SHP77 (cell line): Measurements from ENCODE around the gene REEP6.
"Not testable (repeated sequence)": the region's sequence is repeated elsewhere in the genome, so short reads cannot be mapped to it uniquely, and the experiment has no call there.

ENCODE experiments used
- DNase-seq, 2 experiments: peaks; one replicate each; lab custom pipeline; 2025; lab: John Stamatoyannopoulos, UW

Gene REEP6

DNA sequence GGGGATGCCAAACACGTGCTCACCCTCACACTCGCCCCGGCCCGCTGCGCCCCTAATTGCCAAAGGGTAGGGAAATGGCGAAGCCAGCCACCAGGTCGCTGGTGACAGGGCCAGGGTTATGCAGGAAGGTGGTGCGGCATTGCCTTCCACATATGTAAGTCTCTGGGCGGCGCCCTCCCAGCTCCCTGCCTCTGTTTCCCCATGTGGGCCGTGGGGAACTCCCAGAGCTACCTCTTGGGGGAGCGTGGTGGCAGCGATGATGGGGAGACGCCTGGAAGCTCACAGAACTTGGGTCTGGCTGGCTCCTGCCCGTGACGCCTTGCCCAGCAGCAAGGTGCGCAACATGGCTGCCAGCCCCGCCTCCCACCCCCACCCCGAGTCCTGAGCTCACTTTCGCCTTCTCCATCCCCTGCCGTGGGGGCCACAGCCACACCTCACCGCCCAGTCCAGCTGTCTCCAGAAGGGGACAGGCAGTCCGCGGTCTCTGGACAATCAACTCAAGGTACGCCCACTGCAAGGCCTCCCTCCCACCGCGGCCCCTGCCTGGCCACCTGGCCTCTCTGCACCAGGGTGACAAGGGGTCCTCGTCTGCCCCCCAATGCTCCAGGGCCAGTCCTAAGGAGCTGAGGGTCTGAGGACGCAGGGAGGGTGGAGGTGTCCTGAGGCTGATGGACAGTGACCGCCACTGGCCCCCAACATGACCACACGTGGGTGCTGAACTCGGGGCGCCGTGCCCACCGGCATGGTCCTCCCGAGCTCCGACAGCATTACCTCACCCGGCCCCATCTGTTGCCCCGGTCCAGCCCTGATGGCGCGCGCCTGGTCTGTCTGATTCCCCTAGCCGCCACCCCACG lies 18.5 kb upstream of the REEP6 start:
- DNase-seq: no peak

DNA sequence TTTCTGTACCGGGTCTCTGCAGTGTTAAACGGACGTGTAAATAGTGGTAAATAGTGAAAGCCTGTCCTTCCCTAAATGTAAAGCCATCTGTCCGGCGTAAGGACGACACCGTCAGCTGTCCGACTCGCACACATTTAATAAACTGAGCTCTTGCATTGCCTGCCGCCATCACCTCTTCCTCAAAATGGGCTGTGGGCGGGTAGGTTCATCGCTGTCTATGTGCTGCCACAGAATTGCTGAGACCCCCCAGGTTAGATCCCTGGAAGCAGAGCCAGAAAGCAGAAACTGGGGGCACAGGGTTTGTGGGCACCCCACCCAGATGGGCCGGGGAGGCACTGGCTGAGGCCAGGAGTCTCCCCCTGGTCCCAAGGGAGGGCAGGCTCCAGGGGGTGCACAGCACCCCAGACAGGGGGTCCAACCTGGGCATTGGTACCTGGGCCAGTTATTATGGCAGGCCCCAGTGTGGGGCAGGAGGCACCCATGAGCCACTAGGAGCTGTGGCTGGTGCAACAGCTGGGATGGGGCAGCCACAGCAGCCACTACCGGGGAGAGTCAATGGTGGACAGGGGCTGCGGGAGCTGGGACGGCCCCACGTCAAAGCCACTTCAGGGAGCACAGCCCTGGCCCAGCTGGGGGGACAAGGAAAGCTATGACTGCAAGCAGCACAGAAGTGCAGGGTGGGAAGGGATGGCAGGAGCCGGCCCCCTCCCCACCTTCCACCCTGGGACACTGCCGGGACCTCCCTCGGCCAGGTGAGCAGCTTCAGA lies 17.7 kb upstream of the REEP6 start:
- DNase-seq: no peak

DNA sequence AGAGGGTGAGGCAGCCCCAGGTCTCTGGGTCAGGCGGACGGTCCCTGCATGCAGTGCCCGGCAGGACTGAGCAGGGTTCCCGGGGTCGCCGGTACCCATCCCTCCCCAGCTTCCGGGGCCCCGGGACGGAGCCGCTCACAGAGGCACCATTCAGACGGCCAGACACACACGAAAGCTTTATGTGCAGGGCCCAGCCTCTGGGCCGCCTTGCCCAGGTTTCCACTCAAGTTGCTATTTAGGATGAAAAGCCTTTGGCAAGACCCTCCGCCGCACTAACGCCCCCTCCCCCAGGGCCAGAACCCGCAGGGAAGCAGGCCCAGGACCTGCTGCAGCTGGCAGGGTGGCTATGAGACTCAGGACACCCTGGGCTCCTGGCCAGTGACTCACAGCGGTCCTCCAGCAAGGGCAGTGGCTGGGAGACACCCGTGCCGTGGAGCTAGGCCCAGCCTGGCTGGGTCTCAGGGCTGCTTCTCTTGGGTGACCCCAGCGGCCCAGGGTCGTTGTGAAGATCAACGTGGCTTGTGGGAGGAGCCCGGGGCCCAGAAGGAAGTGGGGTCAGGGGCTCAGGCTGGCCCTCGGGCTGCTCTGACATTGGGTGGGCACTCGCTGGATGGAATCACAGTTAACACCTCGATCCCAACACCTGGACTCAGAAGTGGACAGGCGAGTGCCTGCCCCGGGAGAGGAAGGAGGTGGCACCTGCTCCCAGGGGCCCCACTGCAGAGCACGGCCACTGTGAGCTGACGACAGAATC lies 16.8 kb upstream of the REEP6 start:
- no peak for DNase-seq

DNA sequence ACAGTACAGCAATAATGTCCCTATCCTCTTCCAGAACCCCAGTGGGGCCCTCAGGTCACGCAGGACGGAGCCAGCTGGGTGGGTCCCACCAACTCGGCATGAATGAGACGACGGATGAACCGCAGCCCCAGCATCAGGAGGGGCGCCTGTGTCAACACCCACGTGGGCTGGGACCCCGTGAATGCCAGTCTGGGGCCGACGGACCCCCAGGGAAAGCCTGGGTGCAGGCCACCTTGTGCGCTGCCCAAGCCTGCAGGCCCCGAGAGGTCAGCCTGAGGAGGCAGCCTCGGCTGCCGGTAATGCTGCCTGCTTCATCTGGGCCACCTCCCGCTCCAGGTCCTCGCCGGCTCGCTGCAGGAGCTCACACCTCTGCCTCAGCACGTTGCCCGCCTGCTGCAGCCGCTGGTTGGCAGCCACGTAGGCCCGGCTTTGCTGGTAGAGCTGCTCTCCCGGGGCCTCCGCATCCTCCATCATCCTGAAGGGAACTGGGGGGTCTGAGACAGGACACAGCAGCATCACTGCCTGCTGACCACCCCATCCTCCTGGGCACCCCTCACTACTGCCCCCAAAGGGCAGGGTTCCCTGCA lies 16.1 kb upstream of the REEP6 start:
- DNase-seq: no peak

DNA sequence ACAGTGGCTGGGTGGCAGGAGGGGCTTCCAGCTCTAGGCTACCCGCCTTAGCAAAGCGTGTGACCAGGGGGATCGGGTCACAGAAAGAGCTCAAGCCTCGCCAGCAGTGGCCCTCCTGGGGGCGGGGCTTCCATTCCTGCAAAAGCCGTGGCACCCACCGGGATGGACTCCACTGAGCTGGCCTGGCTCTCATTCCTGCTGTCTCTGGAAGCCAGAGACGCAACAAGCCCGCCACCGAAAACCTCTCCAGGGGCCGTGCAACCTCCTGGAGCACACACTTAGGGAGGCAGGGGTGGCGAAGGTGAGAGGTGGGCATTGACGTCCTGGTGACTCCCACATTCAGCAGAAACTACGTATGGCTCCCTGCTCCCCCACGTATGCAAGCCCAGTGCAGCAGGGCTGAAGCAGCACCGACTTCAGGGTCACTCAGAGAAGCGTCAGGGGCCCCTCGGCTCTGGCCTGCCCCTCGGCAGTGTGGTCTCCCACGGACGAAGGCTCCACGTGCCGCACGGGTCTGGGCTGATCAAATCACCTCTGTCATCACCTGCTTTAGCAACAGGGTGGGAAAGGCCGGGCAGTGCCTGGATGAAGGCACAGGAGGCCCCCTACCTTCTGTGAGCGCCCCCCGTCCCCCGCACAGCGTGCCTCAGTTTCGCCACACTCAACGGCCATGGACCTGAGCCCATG lies 15.1 kb upstream of the REEP6 start:
- no peak for DNase-seq

DNA sequence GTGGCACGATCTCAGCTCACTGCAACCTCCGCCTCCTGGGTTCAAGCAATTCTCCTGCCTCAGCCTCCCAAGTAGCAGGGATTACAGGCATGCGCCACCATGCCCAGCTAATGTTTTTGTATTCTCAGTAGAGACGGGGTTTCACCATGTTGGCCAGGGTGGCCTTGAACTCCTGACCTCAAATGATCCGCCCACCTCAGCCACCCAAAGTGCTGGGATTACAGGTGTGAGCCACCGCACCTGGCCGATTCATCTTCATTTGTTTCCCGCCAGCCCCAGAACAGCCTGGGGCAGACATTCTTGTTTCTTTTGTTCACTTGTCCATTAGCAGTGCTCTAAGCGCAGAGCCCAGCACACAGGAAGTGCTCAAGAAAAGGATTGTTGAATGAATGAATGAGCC lies 13.9 kb upstream of the REEP6 start:
- not testable (repeated sequence) for DNase-seq

DNA sequence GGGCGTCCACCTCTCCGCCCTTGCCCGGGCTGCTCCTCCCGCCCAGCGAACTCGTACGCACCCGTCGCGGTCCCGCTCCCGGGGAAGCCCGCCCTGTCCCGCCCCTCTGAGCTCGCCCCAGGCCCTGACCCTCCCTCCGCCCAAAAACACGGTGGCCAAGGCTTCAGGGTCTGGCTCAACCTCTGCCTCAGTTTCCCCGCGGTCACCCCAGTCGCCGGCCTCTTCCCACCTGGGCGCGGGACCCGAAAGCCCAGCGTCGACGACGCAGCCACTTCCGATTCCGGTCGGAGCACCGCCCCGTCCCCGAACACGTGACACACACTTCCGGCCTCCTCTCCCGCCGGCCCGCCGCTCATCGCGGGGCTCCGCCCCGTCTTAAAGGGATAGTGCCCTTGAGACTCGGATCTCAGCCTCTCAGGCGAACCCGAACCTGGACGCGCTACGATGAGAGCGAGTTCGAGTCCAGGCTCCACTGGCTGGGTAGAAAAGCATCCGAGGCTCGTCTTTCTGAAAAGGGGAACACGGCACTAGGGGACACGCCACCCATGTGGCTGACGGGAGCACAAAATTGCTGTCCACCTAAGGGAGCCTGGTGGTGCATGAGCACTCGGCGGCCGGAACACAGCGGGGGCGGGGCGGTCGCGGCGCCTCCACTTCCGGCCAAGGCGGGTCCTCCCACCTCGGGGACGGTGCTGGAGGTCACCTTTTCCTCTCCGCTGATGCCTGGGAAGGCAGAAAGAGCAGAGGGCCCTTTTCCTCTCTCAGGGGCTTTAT lies 11.9 kb upstream of the REEP6 start, which contains the start of gene C19orf25:
Gene C19orf25 (minus strand): TSS at position 282 of the 774 bp plus-strand sequence. CDS start 312 bp downstream, outside the sequence.
- peak; percentile 88 to 91 for DNase-seq

DNA sequence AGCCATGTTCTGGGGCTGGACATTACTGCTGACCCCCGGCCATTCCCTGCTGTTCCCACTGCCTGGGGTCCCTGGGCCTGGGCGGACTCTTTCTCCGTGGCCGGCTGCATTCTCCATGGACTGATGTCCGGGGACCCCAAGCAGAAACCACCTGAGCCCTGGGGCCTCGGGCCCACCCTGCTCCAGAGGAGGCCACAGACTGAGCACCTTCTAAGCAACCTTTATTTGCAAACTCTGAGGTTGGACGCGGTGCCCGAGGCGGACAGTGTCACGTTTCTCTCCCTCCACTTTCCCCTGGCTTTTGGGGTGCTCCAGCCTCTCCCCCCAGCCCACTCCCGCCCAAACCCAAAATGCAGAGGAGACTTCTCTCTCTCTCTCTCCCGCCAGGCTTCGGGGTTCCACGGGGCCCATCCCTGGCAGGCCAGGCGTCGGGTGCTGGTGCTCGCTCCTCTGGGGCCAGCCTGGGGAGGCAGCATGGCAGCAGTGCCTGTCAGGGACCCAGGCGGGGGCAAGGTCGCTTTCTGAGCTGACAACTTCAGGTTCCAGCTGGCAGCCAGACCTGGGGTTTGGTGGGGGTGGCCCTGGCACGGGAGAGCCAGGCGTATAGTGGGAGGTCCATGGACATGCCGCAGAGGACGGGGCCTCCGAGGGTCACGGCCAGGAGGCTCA lies 9.6 kb upstream of the REEP6 start:
- no peak for DNase-seq

DNA sequence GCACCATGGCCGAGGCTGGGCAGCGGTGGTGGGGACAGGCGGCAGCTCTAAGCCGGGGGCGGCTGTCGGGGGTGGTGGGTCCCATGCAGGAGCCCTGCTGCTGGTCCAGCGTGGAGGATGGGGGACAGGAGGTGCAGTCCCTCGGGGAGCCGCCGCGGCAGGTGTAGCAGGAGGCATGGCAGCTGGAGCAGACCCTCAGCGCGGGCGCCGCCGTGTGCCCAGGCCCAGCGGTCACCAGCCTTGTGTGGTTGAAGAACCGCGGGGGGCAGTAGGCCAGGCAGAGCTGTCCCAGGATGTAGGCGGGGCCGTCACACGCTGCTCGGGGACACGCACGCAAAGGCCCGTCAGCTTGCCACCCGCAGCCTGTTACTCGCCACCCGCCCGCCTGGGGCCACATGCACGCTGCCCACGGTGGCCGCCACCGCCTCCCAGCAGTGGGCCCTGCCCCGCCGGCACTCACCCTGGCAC lies 9.1 kb upstream of the REEP6 start:
- no peak for DNase-seq

DNA sequence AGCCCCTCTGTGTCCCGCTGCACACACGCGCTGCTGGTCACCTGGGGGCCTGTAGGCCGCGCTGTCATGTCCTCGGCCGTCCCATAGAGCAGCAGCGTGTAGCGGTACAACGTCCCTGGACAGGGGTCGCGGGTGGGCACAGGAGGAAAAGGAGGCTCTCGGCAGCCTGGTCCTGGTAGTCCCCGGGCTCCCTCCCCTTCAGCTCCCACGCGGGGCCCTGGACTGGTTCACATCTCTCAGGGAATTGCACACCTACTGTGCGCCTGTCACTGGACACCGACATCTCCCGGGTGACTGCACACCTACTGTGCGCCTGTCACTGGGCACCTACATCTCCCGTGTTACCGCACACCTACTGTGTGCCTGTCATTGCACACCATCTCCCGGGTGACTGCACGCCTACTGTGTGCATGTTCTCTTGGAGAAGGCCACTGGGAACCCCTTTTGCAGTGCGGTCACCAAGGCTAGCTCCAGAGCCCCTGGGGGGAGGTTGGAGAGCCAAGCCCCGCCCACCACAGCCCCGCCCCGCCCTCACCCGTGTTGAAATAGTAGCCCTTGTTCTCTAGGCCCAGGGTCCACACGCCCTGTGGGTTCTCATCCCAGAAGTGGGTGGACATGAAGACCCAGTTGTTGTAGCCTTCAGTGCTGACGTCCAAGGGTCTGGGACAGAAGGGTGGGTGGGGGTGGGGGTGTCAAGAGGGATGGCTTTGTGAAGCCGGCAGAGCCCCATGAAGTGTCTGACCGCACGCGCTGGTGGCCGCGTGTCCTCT lies 8.4 kb upstream of the REEP6 start:
- no peak for DNase-seq

DNA sequence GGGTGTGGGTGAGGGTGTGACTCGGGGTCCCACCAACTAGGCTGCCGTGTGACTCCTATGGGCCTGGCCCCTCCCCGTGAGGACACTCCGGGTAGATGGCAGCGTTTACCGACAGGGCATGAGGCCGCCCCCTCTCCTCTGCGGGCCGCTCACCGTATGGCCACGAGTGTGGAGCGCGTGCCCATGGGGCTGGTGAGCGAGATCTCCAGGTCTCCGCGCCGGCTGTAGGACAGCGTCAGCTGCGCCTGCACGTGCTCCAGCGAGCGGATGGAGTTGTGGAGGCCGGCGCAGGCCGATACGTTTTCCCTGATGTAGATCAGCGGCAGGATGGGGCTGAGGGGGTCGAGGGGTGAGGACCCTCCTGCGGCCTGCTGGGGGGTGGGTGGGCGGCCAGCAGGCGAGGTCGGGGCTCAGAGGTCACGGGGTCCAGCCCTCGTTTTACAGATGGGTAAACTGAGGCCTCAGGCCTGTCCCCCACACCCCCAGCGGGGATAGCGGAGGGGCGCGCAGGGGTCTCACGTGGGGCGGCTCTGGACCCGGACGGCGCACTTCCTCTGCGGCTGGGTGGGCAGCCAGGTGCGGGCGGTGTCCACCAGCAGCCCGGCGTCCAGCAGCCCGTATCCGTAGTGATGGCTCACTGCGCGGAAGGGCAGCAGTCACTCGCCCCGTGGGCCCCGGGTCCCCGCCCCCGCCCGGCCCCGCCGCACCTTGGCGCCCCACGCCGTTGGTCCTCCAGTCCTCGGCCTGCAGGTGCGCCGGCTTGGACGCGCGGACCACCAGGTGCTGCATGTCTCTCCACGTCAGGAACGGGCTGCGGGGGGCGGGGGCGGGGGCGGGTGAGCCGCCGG lies 7.6 kb upstream of the REEP6 start:
- DNase-seq: no peak

DNA sequence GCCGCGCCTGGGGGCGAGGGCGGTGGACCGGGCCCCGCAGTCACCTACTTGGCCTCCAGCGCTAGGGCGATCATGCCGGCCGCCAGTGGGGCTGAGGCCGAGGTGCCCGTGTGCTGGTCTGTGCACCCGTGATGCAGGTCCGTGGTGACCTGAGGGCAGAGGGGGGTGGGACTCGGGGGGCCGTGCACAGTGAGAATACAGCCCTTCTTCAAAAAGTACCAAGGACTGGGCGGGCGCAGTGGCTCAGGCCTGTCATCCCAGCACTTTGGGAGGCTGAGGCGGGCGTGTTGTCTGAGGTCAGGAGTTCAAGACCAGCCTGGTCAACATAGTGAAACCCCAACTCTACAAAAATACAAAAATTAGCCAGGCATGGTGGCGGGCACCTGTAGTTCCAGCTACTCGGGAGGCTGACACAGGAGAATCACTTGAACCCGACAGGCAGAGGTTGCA lies 7.0 kb upstream of the REEP6 start:
- DNase-seq: no peak

DNA sequence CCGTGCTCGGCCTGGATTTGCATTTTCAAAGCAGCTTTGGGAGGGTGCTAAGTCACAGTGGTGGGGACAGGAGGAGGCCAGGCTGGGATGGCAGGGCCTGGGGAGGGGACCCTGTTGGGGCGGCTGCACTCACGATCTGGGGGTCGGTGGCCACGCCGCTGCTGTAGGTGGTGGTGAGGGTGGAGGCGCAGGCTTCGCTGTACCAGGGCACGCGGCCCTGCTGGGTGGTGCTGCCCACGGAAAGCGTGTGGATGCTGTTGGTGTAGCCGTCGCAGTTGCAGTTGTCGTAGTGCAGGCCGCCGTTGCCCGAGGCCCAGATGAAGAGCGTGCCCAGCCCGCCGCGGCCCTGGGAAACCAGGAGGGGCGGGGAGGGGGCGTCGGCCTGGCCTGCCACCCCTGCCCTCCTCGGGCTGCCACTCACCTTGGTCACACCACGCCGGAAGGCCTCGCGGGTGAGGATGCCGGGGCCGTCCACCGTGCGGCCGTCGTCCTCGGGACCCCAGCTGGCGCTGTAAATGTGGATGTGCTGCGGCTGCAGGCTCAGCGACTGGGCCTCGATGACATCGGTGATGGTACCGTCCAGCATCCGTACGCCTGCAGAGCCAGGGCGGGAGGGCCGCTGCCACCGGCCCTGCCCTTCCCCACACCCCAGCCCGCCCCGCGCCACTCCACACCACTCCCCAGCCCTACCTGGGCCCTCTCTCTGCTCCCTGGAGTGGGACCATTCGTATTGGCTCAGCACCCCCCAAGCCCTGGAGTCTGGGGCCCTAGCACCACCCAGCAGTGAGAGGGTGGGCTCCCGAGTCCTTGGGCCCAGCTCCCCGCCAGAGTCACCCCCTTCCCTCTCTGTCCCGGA lies 4.0 kb upstream of the REEP6 start:
- DNase-seq: no peak

DNA sequence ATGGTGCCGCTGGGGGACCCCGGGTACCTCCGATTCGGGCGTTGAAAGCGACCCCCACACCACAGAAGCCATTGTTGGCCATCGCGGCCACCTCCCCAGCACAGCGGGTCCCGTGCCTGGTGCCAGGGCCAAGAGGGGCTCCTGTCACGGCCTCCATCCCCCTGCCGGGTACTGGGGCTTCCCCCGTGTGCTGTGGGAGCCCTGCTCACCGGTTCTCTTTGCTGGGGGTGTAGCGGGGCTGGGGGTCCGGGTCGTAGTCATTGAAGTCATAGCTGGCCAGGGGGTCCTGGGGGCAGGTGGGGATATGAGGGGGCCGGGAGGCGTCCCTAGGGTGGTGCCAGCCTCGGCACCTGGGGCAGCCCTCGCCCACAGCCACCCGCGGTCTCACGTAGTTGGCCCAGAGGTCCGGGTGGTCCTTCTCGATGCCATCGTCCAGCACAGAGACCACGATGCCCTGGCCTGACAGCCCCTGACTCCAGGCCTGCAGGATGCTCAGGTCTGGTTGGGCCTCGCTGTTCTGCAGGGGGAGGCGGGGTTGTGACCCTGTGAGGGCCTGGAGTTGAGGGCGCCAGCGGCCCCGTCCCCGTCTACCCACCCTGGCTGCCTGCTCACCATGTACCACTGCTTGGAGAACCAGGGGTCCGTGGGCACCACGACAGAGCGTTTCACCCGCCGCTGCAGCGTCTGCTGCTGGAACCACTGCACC lies 3.3 kb upstream of the REEP6 start:
- no peak for DNase-seq

DNA sequence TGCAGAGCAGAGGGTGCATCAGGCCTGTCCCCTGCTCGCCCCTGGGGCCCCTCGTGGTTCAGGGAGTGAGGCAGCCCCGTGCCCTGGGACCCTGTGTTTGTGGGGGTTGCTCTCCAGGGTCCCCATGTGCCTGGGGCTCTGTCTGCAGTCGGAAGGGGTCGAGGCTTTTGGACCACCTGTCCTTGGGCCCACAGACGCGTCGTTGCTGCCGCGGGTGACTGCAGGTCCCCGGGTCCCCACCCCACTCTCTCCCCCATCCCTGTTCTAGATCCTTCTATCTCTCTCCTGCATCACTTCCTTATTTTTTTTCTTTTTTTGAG lies 2.7 kb upstream of the REEP6 start:
- no peak for DNase-seq

DNA sequence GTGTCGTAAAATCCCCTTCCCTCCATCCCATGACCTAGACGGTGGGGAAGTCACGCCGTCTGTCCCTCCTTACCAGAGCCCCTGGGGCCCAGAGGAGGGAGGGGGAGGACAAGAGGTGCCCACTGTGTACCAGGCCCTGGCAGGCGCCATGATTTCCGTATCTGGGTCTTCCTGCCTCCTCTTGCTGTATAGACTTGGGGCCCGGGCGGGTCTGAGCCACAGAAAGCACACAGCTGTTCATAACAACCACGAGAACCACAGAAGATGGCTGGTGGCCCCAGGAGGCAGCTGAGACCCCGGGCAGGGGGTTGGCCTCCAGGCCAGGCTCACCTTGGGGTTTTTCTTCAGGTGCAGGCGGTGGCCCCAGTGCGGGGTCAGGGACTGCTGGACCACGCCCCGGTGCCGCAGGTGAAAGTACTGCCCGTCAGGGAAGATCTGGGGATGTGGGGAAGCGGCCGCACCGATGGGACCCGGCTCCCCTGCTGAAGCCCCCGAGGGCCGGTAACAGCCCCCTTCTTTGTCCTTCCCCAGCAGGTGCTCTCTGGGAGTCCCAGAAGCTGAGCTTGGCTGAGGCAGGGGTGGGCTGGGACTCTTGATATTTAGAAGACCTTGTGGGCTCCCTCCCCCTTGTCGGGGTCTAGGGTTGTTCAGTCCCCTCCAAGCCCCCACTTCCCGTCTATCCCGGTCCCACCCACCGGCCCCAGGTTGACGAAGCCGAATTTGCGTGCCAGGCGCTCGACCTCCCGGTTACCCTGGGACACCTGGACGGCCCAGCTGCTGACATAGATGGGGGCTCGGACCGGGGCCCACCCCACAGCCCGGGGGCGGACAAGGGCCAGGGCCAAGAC lies 1.3 kb upstream of the REEP6 start:
- no peak for DNase-seq
